ENCODE measurements around the gene LTO1.

GRCh38 chr11:69630017-69630416 is 45.1 kb downstream of the LTO1 start:
- TF ChIP-seq CTCF (IDR thresholded peaks at IDR 0.05; ENCODE audit: insufficient read depth, low read depth, low read length), result no peak
- no peak for TF ChIP-seq EZH2 (IDR thresholded peaks at IDR 0.05; ENCODE audit: insufficient read depth, low read length)
